Coronary artery (tissue), 2 donors: ENCODE results near the gene FBXL19.
A peak's percentile ranks its signal among the peaks of the same experiment; 100 is the strongest.

ENCODE experiments used
- DNase-seq: peaks from one replicate; pipeline ENCODE4 v3.0.0-alpha.2; 2017; ENCODE audit warnings: low spot score
- H3K27ac ChIP-seq, 2 donors: fragments of 200-600 bp; sonication (generic); one replicate each; pipeline ENCODE4 v1.5.1; 2016 to 2019
- H3K4me3 ChIP-seq: fragments of 200-600 bp; sonication (generic); 2 replicates; pipeline ENCODE4 v1.5.1; 2016; ENCODE audit warnings: mild to moderate bottlenecking, moderate library complexity
- CTCF ChIP-seq: fragments of 200-600 bp; sonication (generic); IDR thresholded peaks from one replicate; pipeline ENCODE4 v1.5.1; 2019; ENCODE audit warnings: antibody characterized with exemption

FBXL19 gene

GRCh38 chr16:30982548-30983288 lies 59.3 kb downstream of the FBXL19 start:
- no peak for TF ChIP-seq CTCF
- H3K27ac ChIP-seq: peak overlapping the region in 1 of 2 donors; percentile 56
- no peak overlapping the region for H3K4me3 ChIP-seq
- DNase-seq: no peak

- no peak for DNase-seq
- H3K27ac ChIP-seq: peak overlapping the region in 1 of 2 donors; percentile 56
- no peak overlapping the region for H3K4me3 ChIP-seq
- no peak for TF ChIP-seq CTCF
Measured at GRCh38 chr16:30983289-30983889, 60.0 kb downstream of the FBXL19 start.

- no peak overlapping the region for H3K4me3 ChIP-seq
- H3K27ac ChIP-seq: peak overlapping the region in 1 of 2 donors; percentile 82
- no peak for TF ChIP-seq CTCF
- DNase-seq: no peak
Measured at GRCh38 chr16:30983898-30984610, 60.7 kb downstream of the FBXL19 start.

GRCh38 chr16:30984669-30985400 lies 61.5 kb downstream of the FBXL19 start, which contains the start of gene HSD3B7:
HSD3B7 (plus strand) TSS chr16:30985207; CDS start chr16:30985659, 452 bp downstream.
- peak; percentile 98 for TF ChIP-seq CTCF
- peak within 1 kb of the TSS; percentile 75 for H3K4me3 ChIP-seq
- H3K27ac ChIP-seq: peak within 1 kb of the TSS; percentile 37 to 82
- peak; percentile 91 for DNase-seq

GRCh38 chr16:30985401-30986128 lies 62.2 kb downstream of the FBXL19 start:
- peak overlapping the region; percentile 37 to 82 for H3K27ac ChIP-seq

More at GRCh38 chr16:30985401-30986128, 62.2 kb downstream of the FBXL19 start:
- DNase-seq: no peak
- TF ChIP-seq CTCF: no peak
- H3K4me3 ChIP-seq: peak overlapping the region; percentile 75
